Muscle of leg (tissue), 11 donors: ENCODE results near the gene CBFA2T3. TPM values are rescaled to one million over a fixed set of nuclear protein-coding genes. Genes with fewer than 3 reads are reported as not detected.
"Not testable (repeated sequence)": the region's sequence is repeated elsewhere in the genome, so short reads cannot be mapped to it uniquely, and the experiment has no call there.

Experiments
- DNase-seq: peaks from one replicate; pipeline ENCODE4 v3.0.0; 2013
- H3K27ac ChIP-seq: one replicate; pipeline ENCODE4 v1.5.1; 2013; ENCODE audit warnings: mild to moderate bottlenecking, low read length, control low read depth
- H3K27me3 ChIP-seq: one replicate; pipeline ENCODE4 v1.6.1; 2013; ENCODE audit warnings: low read length; ENCODE audit not compliant: control insufficient read depth, insufficient read depth
- H3K36me3 ChIP-seq: one replicate; pipeline ENCODE4 v1.6.1; 2013; ENCODE audit warnings: low read length; ENCODE audit not compliant: control insufficient read depth, insufficient read depth
- H3K4me1 ChIP-seq: one replicate; pipeline ENCODE4 v1.6.1; 2013; ENCODE audit warnings: low read length; ENCODE audit not compliant: control insufficient read depth, insufficient read depth
- H3K4me3 ChIP-seq: one replicate; pipeline ENCODE4 v1.5.1; 2013; ENCODE audit warnings: low read length, control low read depth
- H3K9me3 ChIP-seq: replicated peaks from 2 replicates; pipeline ENCODE4 v1.6.1; 2013; ENCODE audit warnings: low read depth, low read length; ENCODE audit not compliant: control insufficient read depth
- WGBS: methylation state at CpG from one replicate; pipeline ENCODE4 v1.1.5; 2013; ENCODE audit warnings: missing lambda C conversion rate; ENCODE audit not compliant: insufficient coverage; 5-methylcytosine and 5-hydroxymethylcytosine counted together
- polyA plus RNA-seq, 8 donors: library from polyadenylated mRNA; unstranded; fragments of 120-200 nt; gene quantifications; one replicate each; pipeline versions ENCODE4 v1.2.1 to v1.2.3, GENCODE V29; 2013; ENCODE audit warnings: inconsistent platforms in 1 of 8, low replicate concordance in 1 of 8; ENCODE audit not compliant: insufficient read length in 8 of 8, insufficient read depth in 1 of 8
- total RNA-seq: library from RNA; stranded (reverse); fragments of 120-200 nt; gene quantifications from one replicate; pipeline ENCODE4 v1.2.4, GENCODE V29; 2013

CBFA2T3 gene
- total and polyA plus RNA-seq, 9 donors, result 3.8 to 23.0 (median 17.8) TPM

DNA sequence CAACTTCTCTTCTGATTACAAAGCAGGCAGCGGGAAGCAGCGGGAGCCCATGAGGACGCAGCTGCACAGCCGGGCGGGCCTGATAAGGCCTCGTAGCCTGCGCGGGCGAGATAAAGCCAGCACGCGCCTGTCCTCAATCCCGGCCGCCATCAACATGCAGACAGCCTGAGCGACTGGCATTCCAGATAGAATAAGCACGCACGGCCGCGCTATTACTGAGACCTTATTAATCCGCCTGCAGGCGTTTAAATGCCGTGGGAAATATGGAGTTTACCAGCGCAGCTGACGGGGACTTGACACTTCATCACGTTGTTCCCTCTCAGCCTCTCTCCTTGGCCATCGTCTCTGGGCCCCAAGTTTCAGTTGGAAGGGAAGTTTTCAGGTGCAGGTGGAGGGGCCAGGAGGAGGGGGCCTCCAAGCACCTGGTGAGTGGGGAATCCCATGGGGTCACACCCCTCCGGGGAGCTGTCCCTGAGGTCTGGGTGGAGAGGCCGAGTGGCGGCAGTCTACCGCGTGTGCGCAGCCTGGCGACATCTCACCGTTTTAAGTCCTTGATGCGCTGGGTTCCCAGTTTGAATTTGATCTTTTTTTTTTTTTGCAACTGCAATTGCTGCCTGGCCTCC, 27.3 kb upstream of the CBFA2T3 start:
- peaks cover 58% of the 10 kb centered on the region for H3K27me3 ChIP-seq
- no peak overlapping the region for H3K4me3 ChIP-seq
- H3K27ac ChIP-seq, result no peak overlapping the region
- DNase-seq, result peak; percentile 39
- whole genome bisulfite sequencing, result 24% methylated on average over 31 of the region's 34 CpGs
- H3K9me3 ChIP-seq, result peaks cover 9% of the 10 kb centered on the region
- no peaks in the 10 kb centered on the region for H3K36me3 ChIP-seq
- peaks cover 9% of the 10 kb centered on the region for H3K4me1 ChIP-seq

GRCh38 chr16:89003831-89004208, 26.8 kb upstream of the CBFA2T3 start:
- Histone ChIP-seq H3K36me3 (no peaks in the 10 kb centered on the region), H3K27ac (no peak overlapping the region), H3K4me3 (no peak overlapping the region), H3K9me3 (peaks cover 14% of the 10 kb centered on the region), H3K27me3 (peaks cover 58% of the 10 kb centered on the region), H3K4me1 (peaks cover 9% of the 10 kb centered on the region)
- WGBS, result no CpG with 5 or more reads among the region's 11 CpGs
- DNase-seq, result no peak

DNA sequence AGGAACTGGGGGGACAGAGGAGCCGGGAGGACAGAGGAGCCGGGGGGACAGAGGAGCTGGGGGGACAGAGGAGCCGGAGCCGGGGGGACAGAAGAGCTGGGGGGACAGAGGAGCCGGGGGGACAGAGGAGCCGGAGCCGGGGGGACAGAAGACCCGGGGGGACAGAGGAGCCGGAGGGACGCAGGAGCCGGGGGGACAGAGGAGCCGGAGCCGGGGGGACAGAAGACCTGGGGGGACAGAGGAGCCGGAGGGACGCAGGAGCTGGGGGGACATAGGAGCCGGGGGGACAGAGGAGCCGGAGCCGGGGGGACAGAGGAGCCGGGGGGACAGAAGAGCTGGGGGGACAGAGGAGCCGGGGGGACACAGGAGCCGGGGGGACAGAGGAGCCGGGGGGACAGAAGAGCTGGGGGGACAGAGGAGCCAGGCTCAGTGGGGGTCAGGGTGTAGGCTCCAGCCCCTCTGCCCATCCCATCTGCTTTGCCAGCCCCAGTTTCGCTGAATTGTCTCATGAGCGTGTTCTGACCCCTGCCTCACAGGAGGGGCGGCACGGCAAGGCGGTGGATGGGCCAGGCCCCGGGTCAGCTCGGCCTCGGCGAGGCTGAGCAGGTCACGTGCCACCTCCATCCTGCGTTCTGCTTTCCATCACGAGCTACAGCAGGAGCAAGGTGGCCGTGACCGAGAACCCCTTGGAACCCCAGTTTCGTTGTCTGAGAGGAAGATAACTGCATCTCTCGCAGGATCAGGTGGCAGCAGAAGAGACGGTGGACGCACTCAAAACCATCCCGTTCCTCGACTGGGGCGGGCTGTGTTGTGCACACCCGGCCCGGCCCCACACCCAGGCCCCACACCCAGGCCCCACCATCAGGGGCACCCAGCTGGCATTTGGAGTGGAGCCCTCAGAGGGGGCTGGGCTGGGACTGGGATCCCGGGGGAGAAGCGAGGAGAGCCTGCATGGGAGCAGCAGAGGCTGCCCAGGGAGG, 26.1 kb upstream of the CBFA2T3 start:
- WGBS, result 34% methylated on average over 17 of the region's 47 CpGs
- Histone ChIP-seq H3K27me3 (peaks cover 58% of the 10 kb centered on the region), H3K4me3 (no peak overlapping the region), H3K27ac (no peak overlapping the region), H3K4me1 (peaks cover 9% of the 10 kb centered on the region), H3K36me3 (no peaks in the 10 kb centered on the region), H3K9me3 (peaks cover 18% of the 10 kb centered on the region)
- DNase-seq, result no peak

- WGBS, result 100% methylated on average over 2 of the region's 19 CpGs
- DNase-seq, result not testable (repeated sequence)
Measured at GRCh38 chr16:89002081-89002480, 25.1 kb upstream of the CBFA2T3 start.

DNA sequence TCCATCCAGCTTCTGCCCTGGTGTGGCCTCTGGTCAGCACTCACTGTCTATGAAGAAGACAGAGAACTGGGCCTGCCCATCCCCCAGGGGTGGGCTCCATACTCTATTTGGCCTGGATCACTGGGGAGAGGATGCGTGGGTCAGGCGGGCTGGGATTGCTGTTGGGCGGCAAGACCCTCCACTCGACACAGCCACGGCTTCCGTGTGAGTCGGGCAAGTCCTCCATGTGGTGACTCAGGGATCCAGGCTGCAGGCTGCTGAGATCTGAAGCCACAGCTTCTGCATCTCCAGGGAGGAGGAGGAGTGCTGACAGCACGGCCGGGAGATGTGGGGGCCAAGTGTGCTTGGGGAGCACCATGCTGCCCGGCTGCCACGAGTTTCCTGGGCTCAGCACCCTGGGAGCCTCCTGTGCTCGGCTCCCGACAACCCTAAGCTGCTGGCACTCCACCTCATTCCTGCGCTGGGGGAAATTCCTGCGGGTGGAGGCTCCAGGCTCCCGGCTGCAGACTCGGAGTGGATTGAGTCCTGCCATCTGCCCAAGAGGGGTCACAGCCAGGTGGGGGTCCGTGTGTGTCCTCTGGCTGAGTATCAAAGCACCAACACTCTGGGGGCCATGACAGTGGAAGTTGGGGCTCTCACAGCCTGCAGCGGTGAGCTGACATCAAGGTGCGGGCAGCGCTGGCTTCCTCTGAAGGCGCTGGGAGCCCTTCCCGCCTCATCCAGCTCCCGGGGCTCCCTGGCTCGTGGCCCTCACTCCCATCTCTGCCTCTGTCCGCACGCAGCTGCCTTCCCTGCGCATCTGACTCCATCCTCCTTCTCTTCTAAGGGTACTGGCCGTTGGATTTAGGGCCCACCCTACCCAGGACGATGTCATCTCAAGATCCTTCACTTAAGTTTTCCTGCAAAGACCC, 24.4 kb upstream of the CBFA2T3 start:
- Histone ChIP-seq H3K27me3 (peaks cover 53% of the 10 kb centered on the region), H3K4me3 (no peak overlapping the region), H3K36me3 (no peaks in the 10 kb centered on the region), H3K4me1 (peaks cover 9% of the 10 kb centered on the region), H3K9me3 (peaks cover 29% of the 10 kb centered on the region), H3K27ac (no peak overlapping the region)
- DNase-seq, result no peak
- 51% methylated on average over 29 of the region's 30 CpGs for WGBS

More at GRCh38 chr16:89002081-89002480, 25.1 kb upstream of the CBFA2T3 start:
- not testable (repeated sequence) for H3K4me1 ChIP-seq, H3K27ac ChIP-seq, H3K4me3 ChIP-seq, H3K36me3 ChIP-seq
- peaks cover 53% of the 10 kb centered on the region for H3K27me3 ChIP-seq
- peaks cover 27% of the 10 kb centered on the region for H3K9me3 ChIP-seq

- WGBS, result 79% methylated on average over 34 of the region's 36 CpGs
- Histone ChIP-seq H3K27me3 (peaks cover 46% of the 10 kb centered on the region), H3K4me1 (peaks cover 9% of the 10 kb centered on the region), H3K36me3 (no peaks in the 10 kb centered on the region), H3K9me3 (peaks cover 29% of the 10 kb centered on the region), H3K27ac (no peak overlapping the region), H3K4me3 (no peak overlapping the region)
- DNase-seq, result no peak
Measured at GRCh38 chr16:89000207-89000959, 23.4 kb upstream of the CBFA2T3 start.

GRCh38 chr16:88999457-89000206, 22.6 kb upstream of the CBFA2T3 start:
- H3K4me3 ChIP-seq, result no peak overlapping the region
- peaks cover 9% of the 10 kb centered on the region for H3K4me1 ChIP-seq
- peaks cover 45% of the 10 kb centered on the region for H3K27me3 ChIP-seq
- H3K27ac ChIP-seq, result no peak overlapping the region
- peaks cover 29% of the 10 kb centered on the region for H3K9me3 ChIP-seq
- H3K36me3 ChIP-seq, result no peaks in the 10 kb centered on the region
- WGBS, result 47% methylated on average over 15 of the region's 39 CpGs
- DNase-seq, result no peak

- 79% methylated on average over 20 of the region's 28 CpGs for WGBS
- H3K27me3 ChIP-seq, result peaks cover 32% of the 10 kb centered on the region
- no peak for DNase-seq
Measured at GRCh38 chr16:88995746-88996535, 18.9 kb upstream of the CBFA2T3 start.

More at GRCh38 chr16:88995746-88996535, 18.9 kb upstream of the CBFA2T3 start:
- peaks cover 21% of the 10 kb centered on the region for H3K4me1 ChIP-seq
- H3K9me3 ChIP-seq, result peaks cover 24% of the 10 kb centered on the region
- no peak overlapping the region for H3K27ac ChIP-seq
- H3K36me3 ChIP-seq, result no peaks in the 10 kb centered on the region
- H3K4me3 ChIP-seq, result no peak overlapping the region
